Mesendoderm (in vitro differentiated cells): ENCODE results near the gene CACNA2D4.

ENCODE experiments used
- DNase-seq: peaks from one replicate; pipeline ENCODE4 v3.0.0; 2013
- H2AK5ac ChIP-seq: 2 replicates; pipeline ENCODE4 v1.6.1; 2013; ENCODE audit warnings: low read length, inconsistent platforms
- H2BK120ac ChIP-seq: 2 replicates; pipeline ENCODE4 v1.6.1; 2013; ENCODE audit warnings: low read depth, mild to moderate bottlenecking, low read length, moderate library complexity, mixed read lengths
- H2BK15ac ChIP-seq: replicated peaks from 2 replicates; pipeline ENCODE4 v1.6.1; 2013; ENCODE audit warnings: low read depth, mild to moderate bottlenecking, moderate library complexity
- H2BK5ac ChIP-seq: 2 replicates; pipeline ENCODE4 v1.6.1; 2013; ENCODE audit warnings: low read length, inconsistent platforms
- H3K18ac ChIP-seq: 2 replicates; pipeline ENCODE4 v1.6.1; 2013; ENCODE audit warnings: mild to moderate bottlenecking, low read length, mixed read lengths
- H3K23ac ChIP-seq: one replicate; pipeline ENCODE4 v1.6.1; 2013; ENCODE audit warnings: low read length
- H3K27ac ChIP-seq: 2 replicates; pipeline ENCODE4 v1.5.1; 2013; ENCODE audit warnings: low read depth, mild to moderate bottlenecking, inconsistent platforms, low read length, moderate library complexity
- H3K27me3 ChIP-seq: 2 replicates; pipeline ENCODE4 v1.6.1; 2013; ENCODE audit warnings: low read length, control low read depth, mild to moderate bottlenecking, inconsistent platforms; ENCODE audit not compliant: insufficient read depth, poor library complexity
- H3K36me3 ChIP-seq: 2 replicates; pipeline ENCODE4 v1.6.1; 2013; ENCODE audit warnings: low read length, inconsistent platforms; ENCODE audit not compliant: control insufficient read depth, insufficient read depth
- H3K4ac ChIP-seq: one replicate; pipeline ENCODE4 v1.6.1; 2013; ENCODE audit warnings: low read depth, mild to moderate bottlenecking, low read length, moderate library complexity
- H3K4me1 ChIP-seq: 2 replicates; pipeline ENCODE4 v1.6.1; 2013; ENCODE audit warnings: low read depth, low read length, inconsistent platforms; ENCODE audit not compliant: control insufficient read depth
- H3K4me2 ChIP-seq: 2 replicates; pipeline ENCODE4 v1.6.1; 2013; ENCODE audit warnings: low read length
- H3K4me3 ChIP-seq: 2 replicates; pipeline ENCODE4 v1.5.1; 2013; ENCODE audit warnings: mild to moderate bottlenecking, low read length
- H3K56ac ChIP-seq: one replicate; pipeline ENCODE4 v1.6.1; 2013; ENCODE audit warnings: low read length
- H3K79me1 ChIP-seq: 2 replicates; pipeline ENCODE4 v1.6.1; 2013; ENCODE audit warnings: low read length, inconsistent platforms
- H3K79me2 ChIP-seq: 2 replicates; pipeline ENCODE4 v1.6.1; 2013; ENCODE audit warnings: mild to moderate bottlenecking, low read length; ENCODE audit not compliant: control insufficient read depth, insufficient read depth
- H3K9ac ChIP-seq: 2 replicates; pipeline ENCODE4 v1.6.1; 2013; ENCODE audit warnings: low read length, inconsistent platforms
- H4K5ac ChIP-seq: one replicate; pipeline ENCODE4 v1.6.1; 2013; ENCODE audit warnings: low read length
- H4K8ac ChIP-seq: one replicate; pipeline ENCODE4 v1.6.1; 2013; ENCODE audit warnings: low read depth, mild to moderate bottlenecking, control low read depth, low read length, moderate library complexity
- WGBS: extraction: QIAGEN DNeasy Blood & Tissue Kit; methylation state at CpG from one replicate; pipeline ENCODE4 v1.1.7; 2013; ENCODE audit warnings: low lambda C conversion rate, missing lambda C conversion rate; ENCODE audit not compliant: insufficient coverage; ENCODE audit errors: extremely low coverage; 5-methylcytosine and 5-hydroxymethylcytosine counted together

The CACNA2D4 gene

DNA sequence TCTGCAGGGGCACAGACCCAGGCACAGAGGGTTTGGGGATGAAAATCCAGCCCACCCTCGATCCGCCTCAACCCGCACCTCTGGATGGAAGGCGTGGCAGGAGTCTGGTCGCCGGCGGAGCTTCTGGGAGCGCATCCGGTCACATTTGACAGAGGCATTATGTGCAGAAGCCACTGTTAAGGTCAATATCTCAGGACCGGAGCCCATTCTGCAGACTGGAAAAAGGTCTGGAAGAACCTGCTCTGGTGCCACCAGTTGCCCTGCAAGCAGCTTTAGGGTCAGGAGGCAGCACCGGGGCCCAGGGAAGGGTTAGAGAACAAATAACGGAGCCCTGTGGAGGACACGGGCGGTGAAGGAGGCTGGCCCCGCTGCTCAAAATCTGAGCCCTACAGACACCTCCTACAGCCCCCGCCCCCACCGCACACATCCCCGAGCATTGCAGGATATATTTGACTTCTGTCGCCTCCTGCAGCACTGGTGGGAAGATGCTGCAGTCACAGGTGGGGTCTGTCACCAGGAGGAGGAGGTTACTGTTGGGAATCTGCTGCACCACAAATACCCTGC, 123.1 kb downstream of the CACNA2D4 start:
- no peak overlapping the region for H2BK15ac ChIP-seq
- no peak overlapping the region for H2BK120ac ChIP-seq
- H3K4me3 ChIP-seq, result no peak overlapping the region
- no peaks in the 10 kb centered on the region for H3K79me2 ChIP-seq
- no peak overlapping the region for H4K8ac ChIP-seq
- H3K23ac ChIP-seq, result no peak overlapping the region
- no CpG with 5 or more reads among the region's 19 CpGs for WGBS
- H3K4me2 ChIP-seq, result no peak overlapping the region
- no peaks in the 10 kb centered on the region for H3K27me3 ChIP-seq
- H3K9ac ChIP-seq, result peak overlapping the region; percentile 60
- H3K4me1 ChIP-seq, result peaks cover 5% of the 10 kb centered on the region
- peak overlapping the region; percentile 5 for H3K4ac ChIP-seq
- H2AK5ac ChIP-seq, result no peak overlapping the region
- no peak overlapping the region for H4K5ac ChIP-seq
- H3K27ac ChIP-seq, result peak overlapping the region; percentile 71
- no peak overlapping the region for H2BK5ac ChIP-seq
- no peaks in the 10 kb centered on the region for H3K36me3 ChIP-seq
- peak; percentile 63 for DNase-seq
- peak overlapping the region; percentile 85 for H3K56ac ChIP-seq
- no peaks in the 10 kb centered on the region for H3K79me1 ChIP-seq
- H3K18ac ChIP-seq, result peak overlapping the region; percentile 13

DNA sequence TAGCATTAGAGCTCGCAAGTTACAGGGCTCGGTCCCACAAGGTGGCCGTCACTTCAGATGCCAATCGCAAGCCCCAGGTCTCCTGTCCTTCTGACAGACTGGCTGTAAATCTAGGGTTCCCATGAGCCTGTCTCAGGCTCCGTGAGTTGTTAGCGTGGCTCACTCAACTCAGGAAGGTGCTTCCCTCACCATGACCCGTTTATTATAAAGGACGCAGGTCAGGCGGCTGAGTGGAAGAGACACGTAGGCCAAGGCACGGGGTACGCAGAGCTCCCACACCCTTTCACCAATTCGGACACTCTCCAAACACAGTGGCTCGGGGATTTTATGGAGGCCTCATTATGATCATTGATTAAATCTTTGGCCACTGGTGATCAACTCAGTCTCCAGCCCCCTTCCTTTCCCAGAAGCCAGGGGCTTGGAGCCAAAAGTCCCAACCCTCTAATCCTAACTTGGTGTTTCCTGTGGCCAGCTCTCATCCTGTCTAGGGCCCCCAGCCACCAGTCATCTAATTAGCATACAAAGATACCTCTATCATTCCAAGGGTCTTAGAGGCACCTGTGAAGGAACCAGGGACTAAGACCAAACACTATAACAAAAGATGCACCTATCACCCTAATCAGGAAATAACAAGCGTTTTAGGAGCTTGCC, 123.9 kb downstream of the CACNA2D4 start:
- Histone ChIP-seq H3K27me3 (no peaks in the 10 kb centered on the region), H3K4me1 (peaks cover 5% of the 10 kb centered on the region), H4K5ac (no peak overlapping the region), H2BK5ac (peak overlapping the region; percentile 37), H3K56ac (peak overlapping the region; percentile 79), H3K9ac (peak overlapping the region; percentile 29), H3K79me1 (no peaks in the 10 kb centered on the region), H3K18ac (peak overlapping the region; percentile 8), H3K23ac (no peak overlapping the region), H3K36me3 (no peaks in the 10 kb centered on the region), H3K27ac (peak overlapping the region; percentile 91), H3K4ac (no peak overlapping the region), H3K4me3 (no peak overlapping the region), H2AK5ac (no peak overlapping the region), H3K4me2 (no peak overlapping the region), H2BK15ac (no peak overlapping the region), H2BK120ac (no peak overlapping the region), H3K79me2 (no peaks in the 10 kb centered on the region), H4K8ac (no peak overlapping the region)
- peak; percentile 80 for DNase-seq
- no CpG with 5 or more reads among the region's 15 CpGs for WGBS

GRCh38 chr12:1793426-1794210, 124.8 kb downstream of the CACNA2D4 start:
- H3K4me2 ChIP-seq, result no peak overlapping the region
- no peaks in the 10 kb centered on the region for H3K79me1 ChIP-seq
- H3K4me1 ChIP-seq, result peaks cover 5% of the 10 kb centered on the region
- no peak overlapping the region for H3K9ac ChIP-seq
- peak overlapping the region; percentile 73 for H3K23ac ChIP-seq
- H2BK15ac ChIP-seq, result no peak overlapping the region
- WGBS, result no CpG with 5 or more reads among the region's 26 CpGs
- no peak overlapping the region for H4K8ac ChIP-seq
- H4K5ac ChIP-seq, result no peak overlapping the region
- no peak overlapping the region for H3K4ac ChIP-seq
- H3K4me3 ChIP-seq, result no peak overlapping the region
- H2BK5ac ChIP-seq, result peak overlapping the region; percentile 37
- H3K79me2 ChIP-seq, result no peaks in the 10 kb centered on the region
- no peak overlapping the region for H2BK120ac ChIP-seq
- H3K36me3 ChIP-seq, result no peaks in the 10 kb centered on the region
- no peak for DNase-seq
- H3K27me3 ChIP-seq, result no peaks in the 10 kb centered on the region
- H3K27ac ChIP-seq, result peak overlapping the region; percentile 91
- H3K56ac ChIP-seq, result peak overlapping the region; percentile 79
- H3K18ac ChIP-seq, result peak overlapping the region; percentile 13
- H2AK5ac ChIP-seq, result peak overlapping the region; percentile 53

GRCh38 chr12:1792406-1792805, 126.0 kb downstream of the CACNA2D4 start:
- H3K27me3 ChIP-seq, result no peaks in the 10 kb centered on the region
- H2BK15ac ChIP-seq, result no peak overlapping the region
- no peak overlapping the region for H3K27ac ChIP-seq
- H3K23ac ChIP-seq, result no peak overlapping the region
- H3K36me3 ChIP-seq, result no peaks in the 10 kb centered on the region
- H3K79me2 ChIP-seq, result no peaks in the 10 kb centered on the region
- H3K4ac ChIP-seq, result no peak overlapping the region
- no peak overlapping the region for H4K8ac ChIP-seq
- no peak overlapping the region for H2BK5ac ChIP-seq
- H2AK5ac ChIP-seq, result no peak overlapping the region
- H3K79me1 ChIP-seq, result peaks cover under 1% of the 10 kb centered on the region
- no peak overlapping the region for H4K5ac ChIP-seq
- H2BK120ac ChIP-seq, result no peak overlapping the region
- DNase-seq, result no peak
- no CpG with 5 or more reads among the region's 6 CpGs for WGBS
- H3K4me2 ChIP-seq, result no peak overlapping the region
- no peak overlapping the region for H3K4me3 ChIP-seq
- H3K4me1 ChIP-seq, result peaks cover 5% of the 10 kb centered on the region
- no peak overlapping the region for H3K18ac ChIP-seq
- H3K9ac ChIP-seq, result no peak overlapping the region
- peak overlapping the region; percentile 8 for H3K56ac ChIP-seq

GRCh38 chr12:1791104-1791841, 127.2 kb downstream of the CACNA2D4 start:
- WGBS, result no CpG with 5 or more reads among the region's 10 CpGs

More at GRCh38 chr12:1791104-1791841, 127.2 kb downstream of the CACNA2D4 start:
- no peak overlapping the region for H3K18ac ChIP-seq
- H3K9ac ChIP-seq, result no peak overlapping the region
- peaks cover 5% of the 10 kb centered on the region for H3K79me1 ChIP-seq
- no peak overlapping the region for H3K27ac ChIP-seq
- DNase-seq, result peak; percentile 63
- H2BK5ac ChIP-seq, result no peak overlapping the region
- H4K8ac ChIP-seq, result no peak overlapping the region
- H3K4me1 ChIP-seq, result peaks cover 5% of the 10 kb centered on the region
- no peak overlapping the region for H3K4ac ChIP-seq
- no peak overlapping the region for H3K4me2 ChIP-seq
- H3K56ac ChIP-seq, result peak overlapping the region; percentile 35
- no peaks in the 10 kb centered on the region for H3K27me3 ChIP-seq
- no peak overlapping the region for H4K5ac ChIP-seq
- no peaks in the 10 kb centered on the region for H3K79me2 ChIP-seq
- H3K36me3 ChIP-seq, result peaks cover 2% of the 10 kb centered on the region
- no peak overlapping the region for H2BK15ac ChIP-seq
- H2AK5ac ChIP-seq, result no peak overlapping the region
- H3K4me3 ChIP-seq, result no peak overlapping the region
- no peak overlapping the region for H2BK120ac ChIP-seq
- no peak overlapping the region for H3K23ac ChIP-seq
